HG02885 (cell line): ENCODE results near the gene NEK5.

ENCODE experiments used
- ATAC-seq: cut with Tn5 transposase; IDR thresholded peaks from one replicate; pipeline ENCODE4 v1.9.1; 2021; ENCODE audit warnings: mild to moderate bottlenecking; ENCODE audit not compliant: unreplicated experiment, poor library complexity

NEK5 gene

GRCh38 chr13:52020191-52020590 lies 108.7 kb downstream of the NEK5 start:
- ATAC-seq, result no peak

- no peak for ATAC-seq
Measured at GRCh38 chr13:52016296-52016695, 112.6 kb downstream of the NEK5 start.

- no peak for ATAC-seq
Measured at GRCh38 chr13:52012512-52012836, 116.4 kb downstream of the NEK5 start.

DNA sequence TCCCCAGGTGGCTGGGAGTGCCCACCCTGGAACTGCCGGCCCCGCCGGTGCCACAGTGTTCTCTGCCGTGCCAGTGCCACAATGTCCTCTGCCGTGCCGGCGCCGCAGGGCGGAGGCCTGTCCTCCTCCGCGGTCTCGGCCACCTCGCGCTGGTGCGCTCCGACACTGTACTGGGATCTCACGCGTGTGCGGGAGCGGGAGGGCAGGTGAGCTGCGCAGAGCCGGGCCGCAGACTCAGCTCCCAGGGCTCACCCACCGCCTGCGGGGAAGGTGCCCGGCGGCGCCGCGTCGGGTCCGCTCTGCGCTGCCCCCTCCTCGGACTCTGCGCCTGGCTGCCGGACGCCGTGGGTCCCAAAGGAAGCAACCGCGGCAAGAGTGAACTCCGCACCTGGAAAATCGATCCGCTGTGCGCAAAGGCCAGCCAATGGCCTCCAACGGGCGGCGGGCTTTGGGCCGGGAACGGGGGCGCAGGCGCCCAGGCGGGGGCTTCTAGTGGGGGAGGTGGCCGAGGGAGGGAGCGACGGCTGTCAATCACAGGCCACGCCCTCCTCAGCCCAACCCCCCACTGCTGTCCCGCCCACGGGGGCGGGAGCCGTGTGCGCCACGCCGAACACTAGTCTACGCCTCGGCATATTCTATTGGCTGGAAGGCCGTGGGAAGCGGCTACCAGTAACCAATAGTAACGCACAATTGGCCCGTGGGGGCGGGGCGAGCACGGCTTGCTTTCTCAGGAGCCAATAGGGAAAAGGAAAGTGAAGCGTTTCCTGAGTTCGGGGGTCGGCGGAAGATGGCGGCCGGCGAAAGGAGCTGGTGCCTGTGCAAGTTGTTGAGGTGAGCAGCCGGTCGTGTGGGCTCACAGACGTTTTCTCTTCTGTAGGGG lies 117.0 kb downstream of the NEK5 start, which contains the start of gene ALG11:
ALG11 (plus strand) TSS at position 767 of the 880 bp plus-strand sequence; CDS start at position 788, 21 bp downstream.
- peak; percentile 99 for ATAC-seq

DNA sequence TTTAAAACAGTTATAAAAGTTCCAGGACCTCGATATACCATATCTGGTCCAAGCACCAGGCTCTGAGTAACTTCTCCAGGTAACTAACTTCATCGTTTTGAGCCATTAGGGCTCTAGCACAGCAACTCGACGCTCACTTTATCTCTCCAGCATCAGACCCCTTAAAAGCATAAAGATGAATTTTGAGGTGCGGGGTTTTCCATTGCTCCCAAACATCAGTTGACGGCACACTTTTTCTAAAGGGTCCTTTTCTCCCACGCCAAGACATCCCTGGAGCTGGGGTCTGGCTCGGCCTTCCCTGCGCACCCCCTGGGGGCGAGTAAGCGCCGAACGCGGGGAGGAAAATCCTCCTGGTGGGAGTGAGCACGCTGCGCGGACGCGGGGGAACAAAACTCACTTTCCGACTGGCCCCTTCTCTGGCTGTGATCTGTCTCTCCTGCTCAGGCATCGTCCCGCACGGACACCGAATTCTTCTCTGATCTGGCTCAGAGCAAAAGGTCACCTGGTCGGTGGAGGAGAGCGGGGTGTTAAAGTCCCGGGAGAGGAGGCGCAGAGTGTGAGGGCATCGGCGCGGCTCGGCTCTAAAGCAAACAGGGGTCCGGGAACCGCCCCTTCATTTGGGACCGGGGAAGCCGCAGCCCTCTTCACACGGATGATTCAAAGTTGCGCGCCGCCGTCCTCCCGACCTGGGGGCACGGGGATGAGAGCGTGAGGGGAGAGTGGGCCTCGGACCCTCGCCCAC lies 117.8 kb downstream of the NEK5 start, which contains the start of gene ATP7B:
ATP7B (minus strand) TSS at position 561 of the 742 bp plus-strand sequence; CDS start at position 448, 113 bp downstream.
- peak; percentile 9 for ATAC-seq

DNA sequence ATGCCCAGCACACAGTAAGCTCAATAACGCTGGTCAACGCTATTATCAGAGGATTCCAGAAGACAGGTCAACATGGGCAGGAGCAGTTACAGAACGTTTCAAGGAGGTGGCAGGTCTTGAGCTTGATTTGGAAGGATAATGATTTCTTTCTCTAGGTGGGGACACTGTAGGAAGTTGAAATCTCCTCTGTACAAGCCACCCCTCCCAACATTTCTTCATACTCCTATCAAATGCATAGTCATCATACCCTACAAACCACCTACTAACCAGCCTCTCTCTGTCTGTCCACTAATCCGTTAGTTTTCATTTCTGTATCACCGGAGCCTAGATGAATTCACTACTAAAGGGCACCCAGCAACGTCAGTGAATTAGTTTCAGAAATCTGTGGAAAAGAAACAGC lies 118.9 kb downstream of the NEK5 start:
- no peak for ATAC-seq

- no peak for ATAC-seq
Measured at GRCh38 chr13:52006523-52007245, 122.2 kb downstream of the NEK5 start.

GRCh38 chr13:52005841-52006522 lies 122.9 kb downstream of the NEK5 start:
- no peak for ATAC-seq

- no peak for ATAC-seq
Measured at GRCh38 chr13:52004511-52005170, 124.2 kb downstream of the NEK5 start.

GRCh38 chr13:52003541-52003940 lies 125.3 kb downstream of the NEK5 start:
- ATAC-seq, result no peak

GRCh38 chr13:52002361-52002760 lies 126.5 kb downstream of the NEK5 start:
- ATAC-seq, result no peak

DNA sequence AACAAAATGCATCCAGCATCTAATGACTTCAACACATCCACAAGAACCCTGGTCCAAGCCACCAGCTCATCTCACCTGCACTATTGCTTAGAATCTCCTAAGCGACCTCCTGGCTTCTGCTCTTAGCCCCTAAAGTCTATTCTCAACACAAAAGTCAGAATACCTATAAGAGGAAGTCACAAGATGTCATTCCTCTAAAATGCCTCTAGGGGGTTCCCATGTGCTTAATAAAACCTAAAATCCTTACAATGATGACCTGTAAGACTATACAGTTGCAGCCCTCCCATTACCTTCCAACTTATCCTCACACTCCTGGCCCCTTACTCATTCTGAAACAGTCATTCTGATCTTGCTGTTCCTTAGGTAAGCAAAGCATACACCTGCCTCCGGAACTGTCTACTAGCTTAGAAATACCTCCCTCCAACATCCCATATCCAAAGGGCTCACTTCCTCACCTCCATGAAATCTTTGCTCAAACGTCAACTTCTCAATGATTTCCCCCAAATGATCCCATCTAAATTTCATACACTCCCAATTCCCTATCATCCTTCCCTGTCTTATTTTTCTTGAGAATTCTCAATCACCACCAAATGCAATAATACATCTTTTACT lies 127.6 kb downstream of the NEK5 start:
- ATAC-seq, result peak; percentile 88

DNA sequence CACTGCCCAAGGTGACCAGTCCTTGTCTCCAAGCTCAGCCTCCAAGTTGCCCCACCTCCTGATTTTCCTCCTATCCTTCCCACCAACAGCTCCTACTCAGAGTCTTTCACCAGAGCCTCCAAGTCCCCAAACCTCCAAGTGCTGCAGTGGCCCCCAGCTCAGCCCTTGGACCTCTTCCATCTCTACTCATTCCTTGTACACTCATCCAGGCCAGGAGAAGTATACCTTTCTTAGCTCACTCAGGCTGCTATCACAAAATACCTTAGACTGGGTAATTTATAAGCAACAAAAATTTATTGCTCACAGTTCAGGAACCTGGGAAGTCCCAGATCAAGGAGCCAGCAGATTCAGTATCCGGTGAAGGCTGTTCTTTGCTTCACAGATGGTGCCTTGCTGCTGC lies 129.0 kb downstream of the NEK5 start:
- no peak for ATAC-seq

- ATAC-seq, result no peak
Measured at GRCh38 chr13:51999510-51999911, 129.4 kb downstream of the NEK5 start.

- ATAC-seq, result no peak
Measured at GRCh38 chr13:51998723-51999509, 130.0 kb downstream of the NEK5 start.

DNA sequence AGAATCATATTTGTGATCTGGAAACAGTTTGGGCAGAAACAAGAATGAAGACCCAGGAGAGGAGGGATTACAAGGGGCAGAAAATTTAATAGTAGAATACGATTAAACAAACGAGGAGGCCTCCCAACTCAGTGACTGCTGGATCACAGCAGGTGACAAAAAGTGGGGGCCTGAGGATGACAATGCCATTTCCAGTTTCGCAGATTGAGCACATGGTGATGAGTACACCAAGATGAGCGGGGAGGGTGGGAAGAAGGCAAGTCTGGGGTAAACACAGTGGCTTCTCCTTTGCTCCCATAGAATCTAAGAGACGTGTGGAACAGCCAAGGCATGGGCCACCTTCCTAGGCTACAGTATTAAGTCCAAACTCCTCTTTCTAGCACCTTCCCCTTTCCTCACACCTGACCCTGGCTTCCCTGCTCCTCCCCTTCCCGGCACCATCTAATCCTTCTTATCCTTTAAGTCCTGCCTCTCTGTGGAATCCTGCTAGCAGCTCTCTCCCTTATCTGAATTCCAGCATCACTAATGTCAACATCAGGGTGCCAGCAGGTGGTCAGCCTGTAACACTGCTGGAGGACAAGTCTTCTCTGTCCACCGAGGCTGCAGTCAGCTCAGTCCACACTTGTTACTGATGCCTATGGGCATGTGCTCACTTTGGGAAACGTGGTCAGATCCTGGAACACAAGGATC lies 131.1 kb downstream of the NEK5 start:
- ATAC-seq, result no peak

DNA sequence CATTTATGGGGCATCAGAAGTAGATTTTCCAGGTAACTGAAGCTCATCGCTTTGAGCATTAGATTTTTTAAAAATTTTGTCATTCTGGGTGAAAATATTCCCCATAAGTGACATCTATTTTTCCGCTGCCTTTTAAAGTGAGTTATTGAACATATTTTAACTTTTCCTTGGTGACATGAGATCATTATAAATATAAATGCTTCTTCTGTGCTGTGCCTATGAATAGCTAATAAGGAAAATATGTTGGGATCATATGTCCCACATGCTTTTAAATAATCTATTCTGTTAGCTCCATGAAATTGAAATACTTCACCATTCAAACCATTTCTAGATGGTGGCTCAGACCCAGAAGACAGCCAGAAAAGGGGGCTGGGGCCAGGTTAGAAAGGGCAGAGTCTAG lies 131.7 kb downstream of the NEK5 start:
- ATAC-seq, result no peak

DNA sequence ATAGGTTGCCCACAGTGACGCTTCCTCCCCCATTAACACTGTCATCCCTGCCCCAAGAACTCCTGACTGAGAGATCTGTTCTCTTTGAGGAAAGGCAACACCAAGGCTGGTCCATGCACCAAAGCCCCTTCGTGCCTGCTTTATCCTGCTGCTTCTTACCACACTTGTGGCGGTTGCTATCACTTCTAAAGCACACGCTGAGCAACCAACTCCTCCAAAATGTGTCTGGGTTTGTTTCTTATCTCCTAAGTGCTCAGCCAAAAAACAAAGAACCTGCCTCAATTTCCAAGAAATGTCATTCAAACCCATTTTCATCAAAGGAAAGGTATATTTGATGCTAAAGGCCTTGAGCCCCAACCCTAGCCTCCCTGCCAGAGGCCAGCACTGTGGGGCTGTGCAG lies 132.2 kb downstream of the NEK5 start:
- no peak for ATAC-seq
